Large intestine (tissue), 3 donors: ENCODE data around the gene VAX1. TPM values are rescaled to one million over a fixed set of nuclear protein-coding genes. Genes with fewer than 3 reads are reported as not detected.
"Not testable (repeated sequence)": the region's sequence is repeated elsewhere in the genome, so short reads cannot be mapped to it uniquely, and the experiment has no call there.

Source experiments
- DNase-seq, 2 donors: peaks; one replicate each; pipeline versions ENCODE4 v3.0.0 to v3.0.0-alpha.2; 2013
- H3K27ac ChIP-seq: one replicate; pipeline ENCODE4 v1.5.1; 2013; ENCODE audit warnings: low read length
- H3K27me3 ChIP-seq: 2 replicates; pipeline ENCODE4 v1.6.1; 2013; ENCODE audit warnings: low read length; ENCODE audit not compliant: control insufficient read depth, insufficient read depth
- H3K36me3 ChIP-seq: 2 replicates; pipeline ENCODE4 v1.6.1; 2013; ENCODE audit warnings: low read length; ENCODE audit not compliant: control insufficient read depth, insufficient read depth
- H3K4me1 ChIP-seq: one replicate; pipeline ENCODE4 v1.6.1; 2013; ENCODE audit warnings: low read length; ENCODE audit not compliant: control insufficient read depth, insufficient read depth
- H3K4me3 ChIP-seq: one replicate; pipeline ENCODE4 v1.5.1; 2013; ENCODE audit warnings: low read length
- H3K9me3 ChIP-seq: one replicate; pipeline ENCODE4 v1.6.1; 2013; ENCODE audit warnings: mild to moderate bottlenecking, low read depth, low read length, moderate library complexity; ENCODE audit not compliant: control insufficient read depth
- WGBS: methylation state at CpG from one replicate; pipeline ENCODE4 v1.1.5; 2013; ENCODE audit warnings: low lambda C conversion rate; ENCODE audit not compliant: insufficient coverage; 5-methylcytosine and 5-hydroxymethylcytosine counted together
- polyA plus RNA-seq: library from polyadenylated mRNA; unstranded; fragments of 120-200 nt; gene quantifications from one replicate; pipeline ENCODE4 v1.2.1, GENCODE V29; 2013

VAX1 gene
- polyA plus RNA-seq, 1 donor = not detected

GRCh38 chr10:117096599-117097201 lies 41.4 kb downstream of the VAX1 start:
- Histone ChIP-seq H3K9me3 (no peaks in the 10 kb centered on the region), H3K4me1 (no peaks in the 10 kb centered on the region), H3K27ac (no peak overlapping the region), H3K36me3 (no peaks in the 10 kb centered on the region), H3K4me3 (no peak overlapping the region), H3K27me3 (peaks cover 8% of the 10 kb centered on the region)
- no CpG with 5 or more reads among the region's 9 CpGs for WGBS
- DNase-seq = no peak

- Histone ChIP-seq H3K9me3 (no peaks in the 10 kb centered on the region), H3K27ac (no peak overlapping the region), H3K36me3 (no peaks in the 10 kb centered on the region), H3K4me3 (no peak overlapping the region), H3K4me1 (no peaks in the 10 kb centered on the region), H3K27me3 (peaks cover 8% of the 10 kb centered on the region)
- WGBS = 76% methylated on average over 4 of the region's 9 CpGs
- no peak for DNase-seq
These were observed 43.2 kb downstream of the VAX1 start for GRCh38 chr10:117094856-117095255.

- H3K4me3 ChIP-seq = no peak overlapping the region
These were observed 45.7 kb downstream of the VAX1 start for GRCh38 chr10:117092386-117092785.

GRCh38 chr10:117090834-117091233 lies 47.2 kb downstream of the VAX1 start:
- no peak overlapping the region for H3K27ac ChIP-seq
- no peak overlapping the region for H3K4me3 ChIP-seq
- 94% methylated on average over 3 of the region's 4 CpGs for WGBS
- no peaks in the 10 kb centered on the region for H3K9me3 ChIP-seq
- no peaks in the 10 kb centered on the region for H3K36me3 ChIP-seq
- no peaks in the 10 kb centered on the region for H3K4me1 ChIP-seq
- peaks cover 8% of the 10 kb centered on the region for H3K27me3 ChIP-seq
- DNase-seq = no peak

More at GRCh38 chr10:117092386-117092785, 45.7 kb downstream of the VAX1 start:
- H3K36me3 ChIP-seq = no peaks in the 10 kb centered on the region
- no peak overlapping the region for H3K27ac ChIP-seq
- no peaks in the 10 kb centered on the region for H3K9me3 ChIP-seq
- DNase-seq = no peak
- 100% methylated on average over 2 of the region's 6 CpGs for WGBS
- H3K27me3 ChIP-seq = peaks cover 8% of the 10 kb centered on the region
- no peaks in the 10 kb centered on the region for H3K4me1 ChIP-seq

GRCh38 chr10:117087521-117087920 lies 50.5 kb downstream of the VAX1 start:
- no peak for DNase-seq
- Histone ChIP-seq H3K27ac (no peak overlapping the region), H3K4me1 (no peaks in the 10 kb centered on the region), H3K36me3 (no peaks in the 10 kb centered on the region), H3K9me3 (no peaks in the 10 kb centered on the region), H3K4me3 (no peak overlapping the region), H3K27me3 (no peaks in the 10 kb centered on the region)
- 88% methylated on average over 1 of the region's 3 CpGs for WGBS

- peak in 1 of 2 donors; percentile 6 for DNase-seq
- Histone ChIP-seq H3K9me3 (no peaks in the 10 kb centered on the region), H3K4me3 (no peak overlapping the region), H3K27me3 (no peaks in the 10 kb centered on the region), H3K4me1 (no peaks in the 10 kb centered on the region), H3K27ac (no peak overlapping the region), H3K36me3 (no peaks in the 10 kb centered on the region)
- 73% methylated on average over 3 of the region's 3 CpGs for WGBS
These were observed 51.5 kb downstream of the VAX1 start for GRCh38 chr10:117086546-117086945.

GRCh38 chr10:117084421-117085246 lies 53.4 kb downstream of the VAX1 start:
- DNase-seq, H3K4me1 ChIP-seq, H3K27ac ChIP-seq, H3K27me3 ChIP-seq, H3K9me3 ChIP-seq, H3K36me3 ChIP-seq, H3K4me3 ChIP-seq: not testable (repeated sequence)
- WGBS = 100% methylated on average over 1 of the region's 31 CpGs

Other genes with a start within 250 kb of the VAX1 start
- 37.2 TPM for gene SHTN1, start 133.1 kb downstream of the VAX1 start, polyA plus RNA-seq
- not detected for gene KCNK18, start 59.2 kb upstream of the VAX1 start, polyA plus RNA-seq
- gene SLC18A2, start 102.8 kb upstream of the VAX1 start, polyA plus RNA-seq = 0.72 TPM
- 34.7 TPM for gene PDZD8, start 237.2 kb upstream of the VAX1 start, polyA plus RNA-seq